GM12891 (cell line): Measurements from ENCODE around the gene ENOSF1.

Experiments
- PAX5 ChIP-seq: IDR thresholded peaks from 2 replicates; pipeline ENCODE4 v1.6.1; 2011; ENCODE audit warnings: low read length, moderate library complexity, mild to moderate bottlenecking; ENCODE audit not compliant: insufficient read depth, severe bottlenecking
- POLR2A ChIP-seq: IDR thresholded peaks from 2 replicates; pipeline ENCODE4 v1.6.1; 2011; ENCODE audit warnings: low read depth, low read length, control low read depth
- POLR2AphosphoS5 ChIP-seq: IDR thresholded peaks from 2 replicates; pipeline ENCODE4 v1.6.1; 2011; ENCODE audit warnings: low read depth, low read length, control low read depth
- TAF1 ChIP-seq: IDR thresholded peaks from 2 replicates; pipeline ENCODE4 v1.6.1; 2011; ENCODE audit warnings: low read depth, low read length, control low read depth

DNA sequence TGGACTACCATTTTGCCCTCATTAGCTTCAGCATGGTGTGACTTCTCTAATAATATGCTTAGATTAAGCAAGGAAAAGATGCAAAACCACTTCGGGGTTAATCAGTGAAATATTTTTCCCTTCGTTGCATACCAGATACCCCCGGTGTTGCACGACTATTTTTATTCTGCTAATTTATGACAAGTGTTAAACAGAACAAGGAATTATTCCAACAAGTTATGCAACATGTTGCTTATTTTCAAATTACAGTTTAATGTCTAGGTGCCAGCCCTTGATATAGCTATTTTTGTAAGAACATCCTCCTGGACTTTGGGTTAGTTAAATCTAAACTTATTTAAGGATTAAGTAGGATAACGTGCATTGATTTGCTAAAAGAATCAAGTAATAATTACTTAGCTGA, 38.7 kb downstream of the ENOSF1 start:
- TF ChIP-seq TAF1 (no peak), POLR2AphosphoS5 (no peak), POLR2A (no peak), PAX5 (no peak)
